Stimulated activated CD8-positive, alpha-beta memory T cell treated with anti-CD3 and anti-CD28 coated beads, Interleukin-7, amount 100 ng/mL, for 1 hour (primary cell): ENCODE data around the gene ATRNL1.
"Not testable (repeated sequence)": the region's sequence is repeated elsewhere in the genome, so short reads cannot be mapped to it uniquely, and the experiment has no call there.

ENCODE experiments used
- DNase-seq, 2 donors: peaks; one replicate each; pipeline ENCODE4 v3.0.0-alpha.2; 2020; ENCODE audit warnings: low read depth in 2 of 2

The ATRNL1 gene

GRCh38 chr10:115427611-115428010 lies 334.4 kb downstream of the ATRNL1 start:
- no peak for DNase-seq

- DNase-seq: no peak
Observed at GRCh38 chr10:115432188-115432819, 339.1 kb downstream of the ATRNL1 start.

- DNase-seq: no peak
Observed at GRCh38 chr10:115436999-115437398, 343.8 kb downstream of the ATRNL1 start.

DNA sequence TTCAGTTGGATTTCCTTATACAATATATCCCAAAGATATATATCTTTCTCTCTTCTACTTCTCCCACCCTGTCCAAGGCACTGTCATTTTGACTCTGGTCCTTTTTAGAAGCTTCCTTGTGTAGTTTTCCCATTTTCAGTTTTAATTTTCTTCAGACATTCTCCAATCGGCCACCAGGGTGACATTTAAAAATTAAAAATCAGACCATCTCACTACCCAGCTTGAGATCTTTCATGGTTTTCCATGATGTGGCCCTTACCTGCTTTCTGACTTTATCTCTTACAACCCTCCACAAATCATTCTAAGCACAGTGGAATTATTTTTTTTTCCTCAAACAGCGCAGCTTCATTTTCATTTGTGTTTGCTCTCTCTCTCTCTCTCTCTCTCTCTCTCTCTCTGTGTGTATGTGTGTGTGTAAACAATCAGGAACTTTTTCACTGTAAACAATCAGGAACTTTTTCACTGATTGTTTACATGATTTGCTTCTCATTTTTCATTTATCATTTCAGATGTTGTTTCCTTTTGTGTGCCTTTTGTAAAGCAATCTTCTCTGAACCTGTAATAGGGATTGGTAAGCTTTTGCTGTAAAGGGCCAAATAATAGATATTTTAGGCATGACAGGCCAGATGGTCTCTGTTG lies 348.9 kb downstream of the ATRNL1 start:
- DNase-seq: no peak

DNA sequence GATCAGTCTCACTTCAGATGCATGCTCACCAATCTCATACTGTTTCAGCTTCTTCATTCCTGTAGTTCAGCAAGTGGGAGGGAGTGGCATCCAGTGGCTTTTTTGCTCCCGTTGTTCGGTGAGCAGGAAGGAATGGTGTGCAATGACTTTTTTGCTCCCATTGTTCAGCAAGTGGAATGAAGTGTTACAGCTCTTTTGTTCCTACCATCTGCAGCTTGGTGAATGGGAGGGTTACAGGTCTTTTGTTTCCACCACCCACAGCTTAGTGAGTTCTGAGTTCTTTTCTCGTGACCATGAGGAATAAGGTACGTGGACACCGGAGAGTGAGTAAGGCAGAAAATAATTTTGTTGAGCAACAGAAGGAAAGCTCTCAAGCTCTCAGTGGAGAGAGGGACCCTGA lies 363.6 kb downstream of the ATRNL1 start:
- DNase-seq: no peak

- DNase-seq: no peak
Observed at GRCh38 chr10:115483294-115483693, 390.1 kb downstream of the ATRNL1 start.

- no peak for DNase-seq
Observed at GRCh38 chr10:115491526-115492140, 398.5 kb downstream of the ATRNL1 start.

GRCh38 chr10:115503546-115503945 lies 410.4 kb downstream of the ATRNL1 start:
- DNase-seq: no peak

DNA sequence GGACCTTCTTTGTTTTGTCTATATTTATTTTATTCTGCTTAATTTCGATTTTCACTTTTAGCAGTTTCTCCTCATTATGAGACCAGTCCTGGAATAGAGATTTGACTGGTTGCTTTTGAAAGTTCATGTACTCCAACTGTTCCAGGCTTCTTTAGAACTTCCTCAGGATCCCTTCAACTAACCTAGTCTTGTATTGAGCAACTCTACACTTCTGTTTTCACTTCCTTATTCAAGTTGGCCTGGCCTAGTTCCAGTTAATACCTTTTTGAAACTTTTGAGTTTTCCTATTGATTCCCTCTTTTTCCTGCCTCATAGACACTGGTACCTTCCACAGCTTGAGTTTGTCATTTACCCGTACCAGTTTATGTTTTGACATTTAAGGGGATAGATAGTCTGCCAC lies 421.7 kb downstream of the ATRNL1 start:
- no peak for DNase-seq

GRCh38 chr10:115525141-115525540 lies 432.0 kb downstream of the ATRNL1 start:
- no peak for DNase-seq

- DNase-seq: not testable (repeated sequence)
Observed at GRCh38 chr10:115527682-115528081, 434.5 kb downstream of the ATRNL1 start.

- not testable (repeated sequence) for DNase-seq
Observed at GRCh38 chr10:115536401-115536800, 443.2 kb downstream of the ATRNL1 start.

DNA sequence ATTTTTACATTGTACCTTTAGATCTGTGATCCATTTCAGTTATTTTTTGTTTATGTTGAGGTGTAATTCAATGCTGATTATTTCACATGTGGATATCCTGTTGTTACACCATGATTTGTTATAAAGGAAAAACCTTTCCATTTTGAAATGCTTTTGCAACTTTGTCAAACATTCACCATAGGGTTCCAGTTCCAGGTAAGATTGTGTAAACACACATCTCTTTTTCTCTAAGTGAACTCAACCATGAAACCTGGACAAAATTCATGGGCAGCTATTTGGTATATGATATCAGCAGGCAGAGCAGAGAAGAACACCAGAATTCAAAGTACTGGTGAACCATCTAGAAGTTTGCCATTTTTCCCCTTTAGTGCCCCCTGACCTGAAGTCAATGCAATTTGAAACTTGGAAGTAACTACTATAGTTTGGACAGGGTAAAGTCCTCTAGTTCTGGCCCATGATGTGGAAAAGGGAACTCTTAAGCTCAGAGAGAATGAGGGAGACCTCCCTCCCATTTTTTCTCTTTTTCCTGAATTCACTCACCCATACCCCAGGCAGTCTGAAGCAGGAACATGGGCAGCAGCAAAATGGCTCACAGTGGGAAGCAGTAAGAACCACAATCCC lies 446.1 kb downstream of the ATRNL1 start:
- DNase-seq: no peak

GRCh38 chr10:115555887-115556402 lies 462.8 kb downstream of the ATRNL1 start:
- no peak for DNase-seq

DNA sequence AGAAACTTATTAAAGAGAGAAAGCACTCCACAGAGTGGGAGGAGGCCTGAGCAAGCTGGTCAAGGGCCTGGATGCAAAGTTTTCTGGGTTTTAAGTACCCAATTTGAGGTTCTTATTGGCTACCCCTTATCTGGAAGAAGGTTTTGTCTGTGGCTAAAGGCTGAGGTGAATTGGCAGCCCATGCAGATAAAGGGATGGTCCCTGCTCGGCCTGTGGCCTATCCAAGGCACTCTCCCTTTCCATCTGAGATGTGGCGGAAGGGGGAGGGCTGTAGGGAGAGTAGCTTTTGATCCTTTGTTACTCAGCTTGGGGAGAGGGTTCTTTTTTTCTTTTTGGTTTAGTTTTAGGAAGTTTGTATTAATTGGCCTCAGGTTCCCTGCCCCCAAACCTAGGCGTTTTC lies 465.1 kb downstream of the ATRNL1 start:
- DNase-seq: no peak

DNA sequence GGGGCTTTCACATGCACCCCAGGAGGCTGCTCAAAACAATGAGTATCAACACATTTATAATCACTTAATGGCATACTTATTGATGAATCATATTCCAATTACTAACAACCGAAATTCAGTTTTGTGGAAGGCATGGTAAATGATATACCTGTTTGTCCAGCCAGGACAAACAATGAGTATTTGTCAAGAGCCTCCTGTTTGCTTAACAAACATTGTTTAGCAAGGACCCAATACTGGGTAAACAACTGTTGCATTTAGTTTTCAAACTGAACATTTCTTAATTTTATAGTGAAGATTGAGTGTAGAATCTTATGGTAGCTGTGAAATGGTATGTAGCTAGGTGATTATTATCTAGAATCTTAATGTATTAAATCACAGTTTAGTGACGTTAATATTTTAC lies 473.7 kb downstream of the ATRNL1 start:
- no peak for DNase-seq

GRCh38 chr10:115572740-115573455 lies 479.7 kb downstream of the ATRNL1 start:
- no peak for DNase-seq

DNA sequence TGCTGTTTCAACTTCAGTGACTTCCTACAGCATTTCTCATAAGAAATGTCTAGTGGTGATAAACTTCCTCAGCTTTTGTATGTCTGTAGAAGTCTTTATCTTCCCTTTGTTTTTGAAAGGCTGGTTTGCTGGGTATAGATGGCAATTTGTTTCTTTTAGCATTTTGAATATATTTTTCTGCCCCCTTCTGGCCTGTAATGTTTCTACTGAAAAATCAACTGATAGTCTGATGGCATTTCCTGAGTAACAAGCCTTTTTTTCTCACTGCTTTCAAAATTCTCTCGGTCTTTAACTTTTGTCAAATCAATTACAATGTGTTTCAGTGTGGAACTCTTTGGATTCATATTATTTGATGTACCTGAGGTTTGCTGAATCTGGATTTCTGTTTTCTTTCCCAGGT lies 487.1 kb downstream of the ATRNL1 start:
- DNase-seq: no peak

GRCh38 chr10:115593060-115593459 lies 499.9 kb downstream of the ATRNL1 start:
- no peak for DNase-seq

DNA sequence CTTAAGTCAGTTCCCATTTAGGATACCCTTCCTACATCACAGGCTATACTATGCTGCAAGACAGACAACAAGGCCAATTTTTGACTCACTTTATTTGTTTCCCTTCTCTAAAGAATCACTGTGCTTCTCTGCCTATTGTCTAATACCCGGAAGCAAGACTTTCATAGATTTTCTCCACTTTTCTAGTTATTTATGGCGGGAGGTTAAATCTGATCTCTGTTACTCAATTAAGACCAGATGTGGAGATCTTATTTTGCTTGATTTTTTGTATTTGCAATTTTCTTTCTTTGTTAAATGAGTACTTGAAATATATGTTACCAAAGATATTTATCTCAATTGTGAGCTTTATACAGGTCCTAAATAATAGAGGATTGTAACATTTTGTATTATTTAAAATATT lies 511.5 kb downstream of the ATRNL1 start:
- DNase-seq: no peak

DNA sequence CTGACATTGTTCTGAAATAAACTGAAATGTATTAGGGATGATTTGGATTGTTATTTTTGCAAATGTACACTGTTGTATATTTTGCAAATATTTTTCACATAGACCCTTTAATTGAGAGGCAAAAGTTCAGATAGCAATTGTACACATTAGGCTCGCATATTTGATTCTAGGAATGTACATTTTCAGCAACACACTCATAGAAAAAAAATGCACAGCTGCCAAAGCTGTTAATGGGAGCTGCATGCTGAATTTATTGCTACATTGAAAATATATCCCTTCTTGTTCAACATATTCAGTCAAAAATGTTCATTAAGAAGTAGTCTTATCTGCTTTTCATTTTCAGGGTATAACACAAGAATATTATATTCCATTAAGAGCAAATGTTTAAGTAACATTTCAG lies 512.9 kb downstream of the ATRNL1 start:
- DNase-seq: no peak

DNA sequence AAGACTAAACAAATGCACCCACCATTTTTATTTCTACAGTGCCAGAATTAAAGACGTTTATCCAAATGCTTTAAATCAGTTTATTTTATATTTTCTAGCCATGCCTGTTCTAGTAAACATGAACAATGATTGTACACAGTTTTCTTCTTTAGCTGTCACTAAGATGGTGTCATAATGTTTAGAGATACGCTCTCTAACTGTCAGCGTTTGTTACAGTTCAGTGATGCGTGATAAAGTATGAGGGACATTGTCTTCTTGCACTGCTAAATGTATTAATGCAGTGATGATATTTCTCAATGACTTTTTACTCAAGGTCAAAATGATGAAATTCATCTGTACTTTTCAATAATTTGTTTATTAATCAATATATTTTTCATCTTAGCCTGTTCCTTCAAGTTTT lies 513.6 kb downstream of the ATRNL1 start:
- no peak for DNase-seq
